Astrocyte (in vitro differentiated cells and primary cell): ENCODE results near the gene MPP1. TPM values are rescaled to one million over a fixed set of nuclear protein-coding genes. Genes with fewer than 3 reads are reported as not detected.

Experiments used
- DNase-seq: peaks from one replicate; pipeline ENCODE4 v3.0.0-alpha.2; 2010; ENCODE audit warnings: low read depth
- FAIRE-seq: peaks from 2 replicates; lab custom pipeline; 2011; peaks lifted over from hg19 to GRCh38; lab: Jason Lieb, UNC
- H2AFZ ChIP-seq: 2 replicates; pipeline ENCODE4 v1.6.0; 2012; ENCODE audit warnings: low read depth, low read length, inconsistent platforms
- H3K27ac ChIP-seq: 2 replicates; pipeline ENCODE4 v1.5.1; 2011; ENCODE audit warnings: low read depth, low read length, inconsistent platforms
- H3K27me3 ChIP-seq: 2 replicates; pipeline ENCODE4 v1.6.0; 2011; ENCODE audit warnings: low read length, inconsistent platforms; ENCODE audit not compliant: insufficient read depth
- H3K36me3 ChIP-seq: 2 replicates; pipeline ENCODE4 v1.5.1; 2011; ENCODE audit warnings: low read length, inconsistent platforms; ENCODE audit not compliant: insufficient read depth
- H3K4me1 ChIP-seq: 2 replicates; pipeline ENCODE4 v1.5.1; 2011; ENCODE audit warnings: low read length, inconsistent platforms; ENCODE audit not compliant: insufficient read depth
- H3K4me2 ChIP-seq: 2 replicates; pipeline ENCODE4 v1.6.0; 2012; ENCODE audit warnings: low read length, inconsistent platforms
- H3K4me3 ChIP-seq: 2 replicates; pipeline ENCODE4 v1.5.1; 2011; ENCODE audit warnings: low read depth, mild to moderate bottlenecking, low read length, inconsistent platforms; ENCODE audit not compliant: insufficient read depth
- H3K79me2 ChIP-seq: 2 replicates; pipeline ENCODE4 v1.6.0; 2012; ENCODE audit warnings: mild to moderate bottlenecking, low read length, inconsistent platforms; ENCODE audit not compliant: insufficient read depth
- H3K9ac ChIP-seq: 2 replicates; pipeline ENCODE4 v1.6.0; 2012; ENCODE audit warnings: mild to moderate bottlenecking, low read length, inconsistent platforms
- H3K9me3 ChIP-seq: 2 replicates; pipeline ENCODE4 v1.5.1; 2012; ENCODE audit warnings: low read depth, mild to moderate bottlenecking, low read length, inconsistent platforms; ENCODE audit not compliant: insufficient read depth
- H4K20me1 ChIP-seq: 2 replicates; pipeline ENCODE4 v1.6.0; 2012; ENCODE audit warnings: low read length, inconsistent platforms; ENCODE audit not compliant: insufficient read depth
- H3K27ac Mint-ChIP-seq: one replicate; pipeline ENCODE4 v1.8.0; 2021; ENCODE audit warnings: mild to moderate bottlenecking, mixed read lengths; ENCODE audit not compliant: unreplicated experiment
- H3K27me3 Mint-ChIP-seq: one replicate; pipeline ENCODE4 v1.8.0; 2021; ENCODE audit warnings: low read depth, mixed read lengths; ENCODE audit not compliant: unreplicated experiment
- H3K36me3 Mint-ChIP-seq: one replicate; pipeline ENCODE4 v1.8.0; 2021; ENCODE audit warnings: low read depth, mixed read lengths; ENCODE audit not compliant: unreplicated experiment
- H3K4me1 Mint-ChIP-seq: one replicate; pipeline ENCODE4 v1.8.0; 2021; ENCODE audit warnings: low read depth, mixed read lengths; ENCODE audit not compliant: unreplicated experiment
- H3K4me3 Mint-ChIP-seq: one replicate; pipeline ENCODE4 v1.8.0; 2021; ENCODE audit warnings: mild to moderate bottlenecking, moderate library complexity, mixed read lengths; ENCODE audit not compliant: unreplicated experiment
- H3K9me3 Mint-ChIP-seq: one replicate; pipeline ENCODE4 v1.8.0; 2021; ENCODE audit warnings: mild to moderate bottlenecking, mixed read lengths; ENCODE audit not compliant: unreplicated experiment
- EZH2 ChIP-seq: IDR thresholded peaks from 2 replicates; pipeline ENCODE4 v1.6.1; 2012; ENCODE audit warnings: mild to moderate bottlenecking, low read length, inconsistent platforms; ENCODE audit not compliant: insufficient read depth
- total RNA-seq: library from RNA; stranded (reverse); gene quantifications from 2 replicates; pipeline ENCODE4 v1.2.1, GENCODE V29; 2021
- TF ChIP-seq, protein P1 (sequence below): IDR thresholded peaks from 2 replicates; pipeline ENCODE4 v1.5.1; 2011; ENCODE audit warnings: low read depth, mild to moderate bottlenecking, inconsistent platforms, low read length, moderate library complexity; ENCODE audit not compliant: insufficient read depth

Gene MPP1
- total RNA-seq, 1 donor from 2014 or later: 9.0 TPM

DNA sequence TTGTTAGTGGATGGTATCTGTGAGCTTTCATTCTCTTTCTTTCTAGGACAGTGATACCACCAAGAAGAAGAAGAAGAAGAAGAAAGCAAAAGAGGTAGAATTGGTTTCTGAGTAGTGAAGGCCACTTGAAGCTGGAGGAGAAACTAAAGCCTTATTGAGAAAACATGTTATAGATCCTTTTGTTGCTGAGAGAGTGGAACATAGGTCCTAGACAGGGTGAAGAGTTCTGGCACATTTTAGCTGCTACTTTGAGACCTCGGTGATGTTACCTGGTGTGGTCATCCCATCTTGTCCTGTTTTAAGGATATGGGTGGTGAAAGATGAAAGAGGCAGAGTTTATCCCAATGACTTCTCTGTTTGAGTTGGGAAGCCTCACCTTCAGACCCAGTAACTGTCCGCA, 28.5 kb downstream of the MPP1 start:
- H3K27ac Mint-ChIP-seq: no peak overlapping the region
- H3K4me1 ChIP-seq: peaks cover 2% of the 10 kb centered on the region
- H2AFZ ChIP-seq: no peak overlapping the region
- H3K27me3 ChIP-seq: no peaks in the 10 kb centered on the region
- TF ChIP-seq, protein P1, sequence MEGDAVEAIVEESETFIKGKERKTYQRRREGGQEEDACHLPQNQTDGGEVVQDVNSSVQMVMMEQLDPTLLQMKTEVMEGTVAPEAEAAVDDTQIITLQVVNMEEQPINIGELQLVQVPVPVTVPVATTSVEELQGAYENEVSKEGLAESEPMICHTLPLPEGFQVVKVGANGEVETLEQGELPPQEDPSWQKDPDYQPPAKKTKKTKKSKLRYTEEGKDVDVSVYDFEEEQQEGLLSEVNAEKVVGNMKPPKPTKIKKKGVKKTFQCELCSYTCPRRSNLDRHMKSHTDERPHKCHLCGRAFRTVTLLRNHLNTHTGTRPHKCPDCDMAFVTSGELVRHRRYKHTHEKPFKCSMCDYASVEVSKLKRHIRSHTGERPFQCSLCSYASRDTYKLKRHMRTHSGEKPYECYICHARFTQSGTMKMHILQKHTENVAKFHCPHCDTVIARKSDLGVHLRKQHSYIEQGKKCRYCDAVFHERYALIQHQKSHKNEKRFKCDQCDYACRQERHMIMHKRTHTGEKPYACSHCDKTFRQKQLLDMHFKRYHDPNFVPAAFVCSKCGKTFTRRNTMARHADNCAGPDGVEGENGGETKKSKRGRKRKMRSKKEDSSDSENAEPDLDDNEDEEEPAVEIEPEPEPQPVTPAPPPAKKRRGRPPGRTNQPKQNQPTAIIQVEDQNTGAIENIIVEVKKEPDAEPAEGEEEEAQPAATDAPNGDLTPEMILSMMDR: no peak
- TF ChIP-seq EZH2: no peak
- peaks cover 19% of the 10 kb centered on the region for H3K36me3 ChIP-seq
- no peak overlapping the region for H3K4me3 ChIP-seq
- H3K36me3 Mint-ChIP-seq: peaks cover 10% of the 10 kb centered on the region
- no peak for FAIRE-seq
- peaks cover 6% of the 10 kb centered on the region for H3K4me1 Mint-ChIP-seq
- no peaks in the 10 kb centered on the region for H3K79me2 ChIP-seq
- H3K27me3 Mint-ChIP-seq: no peaks in the 10 kb centered on the region
- H3K9me3 ChIP-seq: no peaks in the 10 kb centered on the region
- H3K9ac ChIP-seq: no peak overlapping the region
- peaks cover 10% of the 10 kb centered on the region for H4K20me1 ChIP-seq
- H3K4me2 ChIP-seq: no peak overlapping the region
- no peak overlapping the region for H3K27ac ChIP-seq
- H3K4me3 Mint-ChIP-seq: no peak overlapping the region
- no peaks in the 10 kb centered on the region for H3K9me3 Mint-ChIP-seq
- no peak for DNase-seq

DNA sequence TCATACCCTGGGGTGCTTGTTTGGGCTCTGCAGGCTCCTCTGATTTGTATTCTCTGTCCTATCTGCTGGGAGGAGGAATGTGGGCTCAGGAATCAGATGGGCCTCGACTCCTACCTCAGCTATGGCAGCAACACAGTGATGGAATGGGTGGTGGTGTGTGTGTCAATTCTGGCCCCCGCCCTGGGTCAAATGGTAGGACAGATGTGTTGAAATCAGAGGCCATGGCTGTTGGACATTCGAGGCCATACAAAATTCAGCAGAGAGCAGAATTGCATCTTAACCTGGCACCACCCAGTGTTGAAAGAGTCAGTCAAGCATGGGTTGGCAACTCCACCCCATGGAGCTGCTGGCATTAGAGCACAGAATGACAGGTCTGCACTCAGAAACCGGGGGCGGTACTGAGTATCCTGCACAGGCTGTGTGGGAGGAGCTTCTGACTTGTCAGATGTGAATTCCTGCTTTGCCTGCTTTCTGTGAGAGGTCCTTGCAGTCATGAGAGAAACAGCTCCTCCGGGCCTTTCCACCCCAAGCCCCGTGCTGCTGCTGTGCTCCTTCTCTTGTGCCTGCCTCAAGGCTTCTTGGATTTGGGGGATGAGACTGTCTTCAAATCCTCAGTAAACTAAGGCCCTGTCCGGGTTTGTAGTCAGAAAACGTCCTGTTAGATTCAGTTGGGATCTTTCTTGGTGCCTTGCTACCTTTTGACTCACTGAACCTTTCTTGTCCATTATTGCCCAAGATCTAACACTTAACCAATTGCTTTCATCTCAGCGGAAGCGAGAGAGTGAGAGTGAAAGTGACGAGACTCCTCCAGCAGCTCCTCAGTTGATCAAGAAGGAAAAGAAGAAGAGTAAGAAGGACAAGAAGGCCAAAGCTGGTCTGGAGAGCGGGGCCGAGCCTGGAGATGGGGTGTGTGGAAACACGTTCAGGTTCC, 29.6 kb downstream of the MPP1 start:
- TF ChIP-seq, protein P1: no peak
- TF ChIP-seq EZH2: no peak
- no peak overlapping the region for H3K9ac ChIP-seq
- H3K4me1 ChIP-seq: peaks cover 2% of the 10 kb centered on the region
- H4K20me1 ChIP-seq: peaks cover 10% of the 10 kb centered on the region
- FAIRE-seq (no peak), DNase-seq (no peak)
- H3K36me3 Mint-ChIP-seq: peaks cover 10% of the 10 kb centered on the region
- H3K4me1 Mint-ChIP-seq: peaks cover 6% of the 10 kb centered on the region
- peaks cover 21% of the 10 kb centered on the region for H3K36me3 ChIP-seq
- no peaks in the 10 kb centered on the region for H3K27me3 Mint-ChIP-seq
- H3K4me3 Mint-ChIP-seq: no peak overlapping the region
- H3K27ac ChIP-seq: no peak overlapping the region
- H3K4me3 ChIP-seq: no peak overlapping the region
- H3K27ac Mint-ChIP-seq: no peak overlapping the region
- peaks cover 3% of the 10 kb centered on the region for H3K9me3 Mint-ChIP-seq
- H3K27me3 ChIP-seq: no peaks in the 10 kb centered on the region
- H3K4me2 ChIP-seq: no peak overlapping the region
- H3K9me3 ChIP-seq: no peaks in the 10 kb centered on the region
- H2AFZ ChIP-seq: no peak overlapping the region
- no peaks in the 10 kb centered on the region for H3K79me2 ChIP-seq

DNA sequence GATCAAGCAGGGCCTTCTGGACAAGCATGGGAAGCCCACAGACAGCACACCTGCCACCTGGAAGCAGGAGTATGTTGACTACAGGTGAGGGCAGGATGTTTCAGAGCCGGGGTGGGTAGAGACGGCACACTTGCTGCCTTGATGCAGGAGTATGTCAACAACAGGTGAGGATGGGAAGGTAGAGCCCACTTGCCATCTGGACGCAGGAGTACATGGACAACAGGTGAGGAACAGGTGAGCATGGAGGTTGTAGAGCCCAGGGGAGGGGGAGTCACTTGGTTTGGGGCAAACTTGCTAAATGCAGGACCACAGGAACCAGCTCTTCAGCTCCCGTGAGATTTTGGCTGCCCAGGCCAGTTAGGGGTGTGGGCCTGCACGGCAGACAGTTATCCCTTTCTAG, 30.7 kb downstream of the MPP1 start:
- no peak for DNase-seq
- H3K9me3 Mint-ChIP-seq: peaks cover 3% of the 10 kb centered on the region
- peaks cover 11% of the 10 kb centered on the region for H3K36me3 Mint-ChIP-seq
- H3K79me2 ChIP-seq: peaks cover 3% of the 10 kb centered on the region
- H3K9me3 ChIP-seq: no peaks in the 10 kb centered on the region
- H2AFZ ChIP-seq: no peak overlapping the region
- H4K20me1 ChIP-seq: peaks cover 10% of the 10 kb centered on the region
- TF ChIP-seq, protein P1: no peak
- H3K27ac ChIP-seq: no peak overlapping the region
- no peak overlapping the region for H3K4me3 Mint-ChIP-seq
- H3K9ac ChIP-seq: no peak overlapping the region
- H3K27me3 Mint-ChIP-seq: no peaks in the 10 kb centered on the region
- H3K4me1 ChIP-seq: peaks cover 2% of the 10 kb centered on the region
- peaks cover 6% of the 10 kb centered on the region for H3K4me1 Mint-ChIP-seq
- H3K27ac Mint-ChIP-seq: no peak overlapping the region
- H3K27me3 ChIP-seq: no peaks in the 10 kb centered on the region
- peaks cover 24% of the 10 kb centered on the region for H3K36me3 ChIP-seq
- no peak overlapping the region for H3K4me2 ChIP-seq
- no peak overlapping the region for H3K4me3 ChIP-seq
- FAIRE-seq: no peak
